Panc1 (cell line): ENCODE data around the gene VIPAS39. TPM values are rescaled to one million over a fixed set of nuclear protein-coding genes. Genes with fewer than 3 reads are reported as not detected.

Experiments used
- ATAC-seq: fragments of 200-7000 bp; cut with Tn5 transposase; 2 replicates; pipeline ENCODE4 v1.9.1; 2020; ENCODE audit warnings: mild to moderate bottlenecking, moderate library complexity
- BruUV-seq: library from RNA; stranded (reverse); fragments of 400-500 nt; replicated peaks from 2 replicates; lab custom pipeline; 2021; lab: Mats Ljungman, UMichigan
- CTCF ChIA-PET: fragments of 300-600 bp; sonication (Branson Sonifier 250); formaldehyde crosslinking; loops from one replicate; lab custom pipeline; 2022; ENCODE audit warnings: antibody characterized with exemption; lab: Charles Lee
- POLR2A ChIA-PET: fragments of 300-600 bp; sonication (Branson Sonifier 250); formaldehyde crosslinking; loops from one replicate; lab custom pipeline; 2022; ENCODE audit warnings: antibody characterized with exemption; lab: Charles Lee
- DNase-seq: peaks from one replicate; pipeline ENCODE4 v3.0.0-alpha.2; 2010; ENCODE audit warnings: low read depth, low spot score
- H3K27ac ChIP-seq: 2 replicates; pipeline ENCODE4 v1.5.1; 2011; ENCODE audit warnings: mild to moderate bottlenecking, low read length, inconsistent platforms
- H3K27me3 ChIP-seq: fragments of 200-500 bp; sonication (Bioruptor generic); 2 replicates; pipeline ENCODE4 v1.6.0; 2014; ENCODE audit warnings: low read length, inconsistent platforms; ENCODE audit not compliant: control insufficient read depth, insufficient read depth
- H3K36me3 ChIP-seq: fragments of 200-500 bp; sonication (Bioruptor generic); 2 replicates; pipeline ENCODE4 v1.5.1; 2014; ENCODE audit warnings: inconsistent platforms, mild to moderate bottlenecking, low read length, moderate library complexity; ENCODE audit not compliant: control insufficient read depth, insufficient read depth
- H3K4me1 ChIP-seq: 2 replicates; pipeline ENCODE4 v1.5.1; 2011; ENCODE audit warnings: inconsistent platforms, mild to moderate bottlenecking, low read length, moderate library complexity; ENCODE audit not compliant: control insufficient read depth, insufficient read depth
- H3K4me3 ChIP-seq, 2 experiments: 2 replicates each; pipeline ENCODE4 v1.5.1; 2011 to 2012; ENCODE audit warnings: low read depth in 2 of 2, low read length in 2 of 2, mild to moderate bottlenecking in 2 of 2, inconsistent platforms in 1 of 2, moderate library complexity in 1 of 2
- H3K9me3 ChIP-seq: fragments of 200-500 bp; sonication (Bioruptor generic); 2 replicates; pipeline ENCODE4 v1.5.1; 2014; ENCODE audit warnings: low read depth, mild to moderate bottlenecking, inconsistent platforms, low read length, moderate library complexity; ENCODE audit not compliant: control insufficient read depth, insufficient read depth
- POLR2AphosphoS5 ChIP-seq: IDR thresholded peaks from 2 replicates; pipeline ENCODE4 v1.6.1; 2012; ENCODE audit warnings: mild to moderate bottlenecking, low read depth, low read length, moderate library complexity
- SIN3A ChIP-seq: IDR thresholded peaks from 2 replicates; pipeline ENCODE4 v1.6.1; 2012; ENCODE audit warnings: low read depth, mild to moderate bottlenecking, low read length, moderate library complexity, borderline replicate concordance; ENCODE audit not compliant: insufficient read depth
- TCF7L2 ChIP-seq: IDR thresholded peaks from 2 replicates; pipeline ENCODE4 v1.6.1; 2011; ENCODE audit warnings: mild to moderate bottlenecking, low read depth, low read length, inconsistent platforms
- in situ Hi-C: cut with HindIII; loops from 2 replicates; pipeline ENCODE4 v1.10.0; 2016; ENCODE audit warnings: low sequenced_read_pairs, low pct_unique_long_range_greater_than_20kb
- intact Hi-C: fragments of 100-400 bp; cut with micrococcal nuclease; formaldehyde crosslinking; loops from one replicate; pipeline ENCODE4 v1.10.0; 2022; ENCODE audit not compliant: unreplicated experiment
- total RNA-seq: library from RNA; stranded (reverse); gene quantifications from one replicate; pipeline ENCODE4 v1.2.1, GENCODE V29; 2021; ENCODE audit not compliant: unreplicated experiment
- TF ChIP-seq, protein P1 (sequence below): fragments of 450-650 bp; IDR thresholded peaks from 2 replicates; pipeline ENCODE4 v1.5.1; 2017; ENCODE audit warnings: mild to moderate bottlenecking
- TF ChIP-seq, protein P2 (sequence below), 2 experiments: IDR thresholded peaks; 2 replicates each; pipeline ENCODE4 v1.6.1; 2011 to 2012; ENCODE audit warnings: low read depth in 2 of 2, control low read depth in 1 of 2, low read length in 1 of 2, mild to moderate bottlenecking in 1 of 2, moderate library complexity in 1 of 2; ENCODE audit not compliant: insufficient read depth in 1 of 2

VIPAS39 gene
- total RNA-seq, 1 experiment from 2014 or later: 12.4 TPM

DNA sequence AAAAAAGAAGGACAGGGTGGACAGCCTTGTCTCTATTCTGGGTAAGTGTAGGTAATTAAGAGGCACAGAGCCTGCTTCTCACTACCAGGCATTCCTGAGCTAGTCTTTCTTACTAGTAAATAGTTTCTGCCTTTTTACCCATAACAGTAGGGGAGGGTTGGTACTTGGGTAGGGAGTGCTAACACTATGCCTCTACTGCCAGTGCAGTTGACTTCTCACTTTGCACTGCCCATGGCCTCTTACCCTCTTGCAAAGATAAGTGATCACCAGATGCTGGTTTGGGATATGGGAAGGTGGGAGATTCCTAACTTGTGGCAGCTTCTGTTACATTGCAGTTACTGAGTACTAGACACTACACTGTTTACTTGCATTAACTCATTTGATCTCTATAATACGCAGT, 12.1 kb upstream of the VIPAS39 start:
- no peak for TF ChIP-seq TCF7L2
- TF ChIP-seq, protein P1, sequence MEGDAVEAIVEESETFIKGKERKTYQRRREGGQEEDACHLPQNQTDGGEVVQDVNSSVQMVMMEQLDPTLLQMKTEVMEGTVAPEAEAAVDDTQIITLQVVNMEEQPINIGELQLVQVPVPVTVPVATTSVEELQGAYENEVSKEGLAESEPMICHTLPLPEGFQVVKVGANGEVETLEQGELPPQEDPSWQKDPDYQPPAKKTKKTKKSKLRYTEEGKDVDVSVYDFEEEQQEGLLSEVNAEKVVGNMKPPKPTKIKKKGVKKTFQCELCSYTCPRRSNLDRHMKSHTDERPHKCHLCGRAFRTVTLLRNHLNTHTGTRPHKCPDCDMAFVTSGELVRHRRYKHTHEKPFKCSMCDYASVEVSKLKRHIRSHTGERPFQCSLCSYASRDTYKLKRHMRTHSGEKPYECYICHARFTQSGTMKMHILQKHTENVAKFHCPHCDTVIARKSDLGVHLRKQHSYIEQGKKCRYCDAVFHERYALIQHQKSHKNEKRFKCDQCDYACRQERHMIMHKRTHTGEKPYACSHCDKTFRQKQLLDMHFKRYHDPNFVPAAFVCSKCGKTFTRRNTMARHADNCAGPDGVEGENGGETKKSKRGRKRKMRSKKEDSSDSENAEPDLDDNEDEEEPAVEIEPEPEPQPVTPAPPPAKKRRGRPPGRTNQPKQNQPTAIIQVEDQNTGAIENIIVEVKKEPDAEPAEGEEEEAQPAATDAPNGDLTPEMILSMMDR: no peak
- TF ChIP-seq, protein P2, sequence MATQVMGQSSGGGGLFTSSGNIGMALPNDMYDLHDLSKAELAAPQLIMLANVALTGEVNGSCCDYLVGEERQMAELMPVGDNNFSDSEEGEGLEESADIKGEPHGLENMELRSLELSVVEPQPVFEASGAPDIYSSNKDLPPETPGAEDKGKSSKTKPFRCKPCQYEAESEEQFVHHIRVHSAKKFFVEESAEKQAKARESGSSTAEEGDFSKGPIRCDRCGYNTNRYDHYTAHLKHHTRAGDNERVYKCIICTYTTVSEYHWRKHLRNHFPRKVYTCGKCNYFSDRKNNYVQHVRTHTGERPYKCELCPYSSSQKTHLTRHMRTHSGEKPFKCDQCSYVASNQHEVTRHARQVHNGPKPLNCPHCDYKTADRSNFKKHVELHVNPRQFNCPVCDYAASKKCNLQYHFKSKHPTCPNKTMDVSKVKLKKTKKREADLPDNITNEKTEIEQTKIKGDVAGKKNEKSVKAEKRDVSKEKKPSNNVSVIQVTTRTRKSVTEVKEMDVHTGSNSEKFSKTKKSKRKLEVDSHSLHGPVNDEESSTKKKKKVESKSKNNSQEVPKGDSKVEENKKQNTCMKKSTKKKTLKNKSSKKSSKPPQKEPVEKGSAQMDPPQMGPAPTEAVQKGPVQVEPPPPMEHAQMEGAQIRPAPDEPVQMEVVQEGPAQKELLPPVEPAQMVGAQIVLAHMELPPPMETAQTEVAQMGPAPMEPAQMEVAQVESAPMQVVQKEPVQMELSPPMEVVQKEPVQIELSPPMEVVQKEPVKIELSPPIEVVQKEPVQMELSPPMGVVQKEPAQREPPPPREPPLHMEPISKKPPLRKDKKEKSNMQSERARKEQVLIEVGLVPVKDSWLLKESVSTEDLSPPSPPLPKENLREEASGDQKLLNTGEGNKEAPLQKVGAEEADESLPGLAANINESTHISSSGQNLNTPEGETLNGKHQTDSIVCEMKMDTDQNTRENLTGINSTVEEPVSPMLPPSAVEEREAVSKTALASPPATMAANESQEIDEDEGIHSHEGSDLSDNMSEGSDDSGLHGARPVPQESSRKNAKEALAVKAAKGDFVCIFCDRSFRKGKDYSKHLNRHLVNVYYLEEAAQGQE (IDR thresholded peaks at IDR 0.05; ENCODE audit: insufficient read depth in 1 of 2, low read depth in 2 of 2, low read length in 1 of 2): no peak
- TF ChIP-seq SIN3A: no peak
- no peak for TF ChIP-seq POLR2AphosphoS5
- Histone ChIP-seq H3K27ac (no peak overlapping the region), H3K4me3 (no peak overlapping the region), H3K27me3 (no peaks in the 10 kb centered on the region), H3K9me3 (no peaks in the 10 kb centered on the region), H3K36me3 (peaks cover 7% of the 10 kb centered on the region), H3K4me1 (peaks cover 9% of the 10 kb centered on the region)
- CTCF ChIA-PET: no interaction called here
- POLR2A ChIA-PET: no interaction called here
- ATAC-seq (0 out of 2 replicates have a peak, but pooled peaks have one; percentile 23), DNase-seq (no peak)
- in situ Hi-C loops: no loop called here
- intact Hi-C loops: loop anchor here (10.0 kb wide), 1 partner anchor 75 kb away; no protein-coding TSS in a partner anchor
- no TSS peak for BruUV-seq

DNA sequence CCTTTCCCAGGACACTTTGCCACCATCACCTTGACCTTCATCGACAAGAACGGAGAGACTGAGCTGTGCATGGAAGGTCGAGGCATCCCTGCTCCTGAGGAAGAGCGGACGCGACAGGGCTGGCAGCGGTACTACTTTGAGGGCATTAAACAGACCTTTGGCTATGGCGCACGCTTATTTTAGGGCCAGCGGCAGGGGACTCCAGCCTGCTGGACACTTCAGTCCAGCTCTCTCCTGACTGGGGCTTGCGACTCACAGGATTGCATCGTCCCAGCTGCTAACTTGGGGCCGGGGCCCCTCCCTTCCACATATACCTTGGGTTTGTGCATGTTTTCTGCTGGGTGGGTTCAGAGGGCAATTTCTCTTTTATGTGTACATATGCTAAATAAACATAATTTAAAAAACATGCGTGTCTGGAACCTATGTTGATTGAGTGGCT, 11.7 kb upstream of the VIPAS39 start:
- no peak overlapping the region for H3K4me3 ChIP-seq
- BruUV-seq: no TSS peak
- H3K9me3 ChIP-seq: no peaks in the 10 kb centered on the region
- H3K27me3 ChIP-seq: no peaks in the 10 kb centered on the region
- intact Hi-C loops (loop anchor here (10.0 kb wide), 1 partner anchor 76 kb away; no protein-coding TSS in a partner anchor), in situ Hi-C loops (no loop called here)
- no peak overlapping the region for H3K27ac ChIP-seq
- TF ChIP-seq TCF7L2 (no peak), SIN3A (no peak), POLR2AphosphoS5 (no peak)
- TF ChIP-seq, protein P2 (IDR thresholded peaks at IDR 0.05; ENCODE audit: insufficient read depth in 1 of 2, low read depth in 2 of 2, low read length in 1 of 2): no peak
- TF ChIP-seq, protein P1: no peak
- ATAC-seq (no peak), DNase-seq (no peak)
- CTCF ChIA-PET: no interaction called here
- peaks cover 7% of the 10 kb centered on the region for H3K36me3 ChIP-seq
- POLR2A ChIA-PET: no interaction called here
- peaks cover 9% of the 10 kb centered on the region for H3K4me1 ChIP-seq
